Fibroblast of skin of back (primary cell): Measurements from ENCODE around the gene ODAD3.
A peak's percentile ranks its signal among the peaks of the same experiment; 100 is the strongest.
"Not testable (repeated sequence)": the region's sequence is repeated elsewhere in the genome, so short reads cannot be mapped to it uniquely, and the experiment has no call there.

ENCODE experiments used
- DNase-seq: peaks from one replicate; pipeline ENCODE4 v3.0.0-alpha.2; 2013

The ODAD3 gene

DNA sequence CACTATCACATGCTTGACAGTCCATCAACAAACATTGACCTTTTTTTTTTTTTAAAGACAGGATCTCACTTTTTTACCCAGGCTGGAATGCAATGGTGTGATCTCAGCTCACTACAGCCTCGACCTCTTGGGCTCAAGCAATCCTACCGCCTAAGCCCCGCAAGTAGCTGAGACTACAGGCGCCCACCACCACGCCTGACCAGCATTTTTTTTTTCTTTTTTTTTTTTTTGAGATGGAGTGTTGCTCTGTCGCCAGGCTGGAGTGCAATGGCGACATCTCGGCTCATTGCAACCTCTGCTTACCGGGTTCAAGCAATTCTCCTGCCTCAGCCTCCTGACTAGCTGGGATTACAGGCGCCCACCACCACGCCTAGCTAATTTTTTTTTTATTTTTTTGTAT is 24.0 kb upstream of the ODAD3 start:
- not testable (repeated sequence) for DNase-seq

DNA sequence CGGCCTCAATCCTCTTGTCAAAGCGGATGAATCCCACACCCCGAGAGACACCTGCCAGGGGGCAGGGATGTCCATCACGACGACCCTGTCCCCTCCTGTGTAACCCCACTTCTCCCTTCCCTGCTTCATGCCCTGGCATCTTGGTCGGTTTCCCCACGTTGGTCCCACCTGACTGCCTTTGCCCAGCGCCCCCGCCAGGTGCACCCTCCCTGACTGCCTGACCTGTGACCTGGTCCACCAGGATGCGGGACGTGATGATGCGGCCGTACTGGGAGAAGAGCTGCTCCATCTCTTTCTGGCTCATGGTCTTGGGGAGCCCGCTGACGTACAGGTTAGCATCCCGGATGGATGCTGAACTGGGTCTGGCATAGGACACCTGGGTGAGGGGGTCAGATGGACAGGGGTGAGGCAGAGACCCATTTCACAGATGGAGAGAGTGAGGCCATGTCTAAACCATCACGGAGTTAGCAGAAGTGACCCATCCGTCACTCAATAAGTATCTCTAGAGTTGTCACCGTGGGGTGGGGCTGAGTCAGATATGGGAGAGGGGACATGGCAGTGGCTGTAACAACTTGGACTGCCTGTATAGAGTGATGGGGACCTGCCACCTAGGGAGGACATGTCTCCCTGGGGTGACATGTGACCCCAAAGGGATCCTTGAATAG is 23.4 kb upstream of the ODAD3 start:
- DNase-seq = no peak

DNA sequence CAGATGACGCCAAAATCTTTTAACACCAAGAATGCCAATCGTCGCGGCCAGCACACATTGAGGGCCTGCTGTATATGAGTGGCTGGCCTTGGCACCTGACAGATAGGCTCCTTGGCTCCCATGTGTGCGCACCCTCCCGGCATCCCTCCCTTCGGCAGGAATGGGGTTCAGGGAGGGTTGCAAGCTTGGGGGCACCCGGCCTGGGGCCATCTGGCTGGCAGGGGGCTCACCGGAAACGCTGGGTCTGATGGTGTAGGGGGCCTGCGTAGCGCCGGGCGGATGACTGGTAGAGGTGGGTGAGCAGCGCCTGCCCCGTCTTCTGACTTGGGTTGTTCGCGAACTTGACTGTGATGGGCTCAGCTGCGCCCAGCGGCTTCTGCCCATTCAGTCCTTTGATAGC is 22.9 kb upstream of the ODAD3 start:
- no peak for DNase-seq

DNA sequence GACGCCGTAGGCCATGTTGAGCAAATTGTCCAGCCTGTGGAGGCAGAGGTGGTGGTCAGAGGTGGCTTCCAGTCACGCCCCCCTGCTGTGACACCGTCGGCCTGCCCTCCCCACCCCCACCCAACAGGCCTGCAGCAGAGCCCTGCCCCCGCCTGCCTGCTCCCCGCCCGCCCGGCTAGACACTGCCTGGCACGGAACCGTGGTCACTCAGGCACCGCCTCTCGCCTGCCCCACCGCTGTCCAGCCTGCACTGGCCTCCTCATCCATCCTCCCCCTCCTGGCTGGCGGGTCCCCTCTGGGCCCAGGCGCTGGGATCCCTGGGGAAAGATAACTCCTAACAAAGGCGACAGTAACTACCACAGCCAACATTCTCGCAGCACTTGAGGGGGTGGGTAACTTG is 22.2 kb upstream of the ODAD3 start:
- DNase-seq = no peak

DNA sequence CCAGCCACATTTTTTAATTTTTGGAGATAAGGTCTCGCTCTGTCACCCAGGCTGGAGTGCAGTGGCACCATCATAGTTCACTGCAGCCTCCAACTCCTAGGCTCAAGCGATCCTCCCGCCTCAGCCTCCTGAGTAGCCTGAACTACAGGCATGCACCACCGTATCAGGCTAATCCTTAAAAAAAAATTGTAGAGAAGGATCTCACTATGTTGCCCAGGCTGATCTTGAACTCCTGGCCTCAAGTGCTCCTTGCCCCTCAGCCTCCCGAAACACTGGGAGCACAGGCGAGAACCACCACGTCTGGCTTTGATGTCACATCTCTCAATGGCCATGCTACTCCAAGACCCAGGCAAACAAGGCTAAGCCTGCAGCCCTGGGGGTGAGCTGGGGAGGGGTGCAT is 21.7 kb upstream of the ODAD3 start:
- DNase-seq = no peak

DNA sequence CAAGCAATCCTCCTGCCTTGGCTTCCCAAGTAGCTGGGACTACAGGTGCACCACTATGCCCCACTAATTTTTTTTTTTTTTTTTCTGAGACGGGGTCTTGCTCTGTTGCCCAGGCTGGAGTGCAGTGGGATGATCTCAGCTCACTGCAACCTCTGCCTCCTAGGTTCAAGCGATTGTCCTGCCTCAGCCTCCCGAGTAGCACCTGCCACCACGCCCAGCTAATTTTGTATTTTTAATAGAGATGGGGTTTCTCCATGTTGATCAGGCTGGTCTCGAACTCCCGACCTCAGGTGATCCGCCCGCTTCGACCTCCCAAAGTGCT is 20.3 kb upstream of the ODAD3 start:
- not testable (repeated sequence) for DNase-seq

DNA sequence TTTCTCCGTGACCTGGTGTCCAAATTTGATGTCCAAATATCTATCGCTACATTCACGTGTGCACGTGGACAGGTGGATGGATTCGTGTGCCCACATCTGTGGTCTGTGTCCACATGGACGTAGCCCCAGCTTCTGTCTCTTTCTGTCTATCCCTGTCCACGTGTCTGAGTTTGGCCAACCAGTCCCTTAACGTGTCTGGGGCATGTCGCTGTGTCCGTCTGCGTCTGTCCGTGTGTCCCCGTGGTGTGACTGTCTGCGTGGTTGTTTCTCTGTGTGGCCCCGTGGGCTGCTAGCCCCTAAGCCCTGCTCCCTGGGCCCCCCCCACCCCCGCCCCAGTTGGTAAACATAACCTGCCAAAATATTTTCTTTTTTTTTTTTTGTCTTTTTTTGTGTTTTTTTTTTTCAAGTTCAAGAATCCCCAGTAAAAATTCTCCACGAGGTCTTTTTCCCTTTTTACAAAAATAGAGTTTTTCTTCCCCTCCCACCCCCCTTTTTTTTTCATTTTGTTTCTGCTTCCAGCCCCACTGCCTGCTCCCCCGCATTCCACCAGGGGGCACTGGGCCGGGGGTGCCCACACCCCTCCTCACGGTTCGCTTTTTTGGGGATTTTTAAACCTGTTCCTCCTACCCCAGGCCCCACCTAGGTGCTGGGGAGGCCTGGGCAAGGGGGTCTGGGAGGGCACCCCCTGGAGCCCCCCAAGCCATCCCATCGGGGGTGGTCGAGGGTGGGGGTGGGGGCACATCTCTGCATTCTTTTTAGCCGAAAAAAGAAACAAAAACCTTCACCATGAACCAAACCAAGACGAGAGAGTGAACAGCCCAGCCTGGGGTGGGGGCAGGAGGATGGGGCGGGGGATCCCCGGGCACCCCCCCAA is 18.8 kb upstream of the ODAD3 start:
- no peak for DNase-seq

DNA sequence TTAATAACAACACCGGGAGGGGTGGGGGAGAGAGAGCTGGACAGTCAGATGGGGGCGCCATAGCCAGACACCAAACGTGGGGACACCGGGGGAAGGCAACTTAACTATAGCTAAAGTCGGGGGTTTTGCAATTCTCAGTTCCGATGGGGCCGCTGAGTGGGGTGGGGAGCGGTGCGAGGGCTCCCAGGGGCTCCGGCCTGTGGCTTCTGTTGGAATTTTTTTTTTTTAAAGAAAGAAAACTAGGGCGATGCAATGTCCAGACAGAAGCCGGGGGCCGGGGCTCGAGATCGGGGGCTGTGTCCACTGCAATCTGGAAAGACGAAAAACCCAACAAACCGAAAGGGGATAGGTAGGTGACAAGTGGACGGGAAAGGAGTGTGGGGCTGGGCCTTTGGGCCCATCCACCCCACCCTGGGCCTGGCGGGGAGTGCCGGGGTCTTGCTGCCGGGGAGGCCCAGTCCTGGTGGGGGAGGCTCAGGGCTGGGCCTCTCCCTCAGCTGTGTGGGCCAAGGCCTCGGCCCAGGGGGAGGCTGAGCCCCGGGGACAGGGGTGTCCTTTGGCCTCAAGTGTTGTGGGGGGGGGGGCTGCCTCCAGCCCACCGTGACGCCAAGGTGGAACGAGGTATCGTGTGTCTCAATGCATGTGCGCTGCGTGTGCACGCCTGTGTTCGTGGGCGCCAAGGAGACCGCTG is 17.8 kb upstream of the ODAD3 start:
- no peak for DNase-seq

DNA sequence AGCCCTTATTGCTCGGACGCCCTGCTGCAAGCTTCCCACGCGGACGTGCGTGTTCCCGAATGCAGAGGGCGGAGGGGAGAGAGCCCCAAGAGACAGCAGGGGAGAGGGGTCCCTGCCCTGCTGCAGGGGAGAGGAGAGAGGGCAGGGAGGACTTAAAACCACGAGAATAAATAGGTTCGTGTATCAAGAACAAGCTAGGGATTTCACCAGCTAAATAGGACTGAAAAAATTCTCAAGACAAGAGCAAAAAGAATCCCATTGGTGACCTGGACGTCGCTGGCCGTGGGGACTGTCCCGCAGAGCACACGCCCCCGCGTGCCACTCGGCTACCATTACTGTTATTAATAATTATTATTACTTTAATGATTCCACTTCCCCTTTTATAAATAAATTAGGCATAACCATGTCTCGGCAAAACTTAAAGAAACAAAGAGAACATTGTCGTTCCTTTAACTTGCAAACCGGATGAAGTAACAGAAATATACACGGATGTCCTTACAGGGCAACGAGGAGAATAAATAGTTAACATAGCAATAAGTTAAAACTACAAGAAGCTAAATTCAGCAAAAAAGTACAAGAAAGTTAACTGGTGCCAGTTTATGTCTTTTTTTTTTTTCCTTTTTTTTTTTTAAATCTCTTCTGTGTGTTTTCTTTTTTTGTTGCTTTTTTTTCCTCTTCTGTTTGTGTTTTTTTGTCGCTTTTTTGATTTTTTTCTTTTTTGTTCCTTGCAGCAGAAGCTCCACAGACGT is 17.1 kb upstream of the ODAD3 start:
- no peak for DNase-seq

DNA sequence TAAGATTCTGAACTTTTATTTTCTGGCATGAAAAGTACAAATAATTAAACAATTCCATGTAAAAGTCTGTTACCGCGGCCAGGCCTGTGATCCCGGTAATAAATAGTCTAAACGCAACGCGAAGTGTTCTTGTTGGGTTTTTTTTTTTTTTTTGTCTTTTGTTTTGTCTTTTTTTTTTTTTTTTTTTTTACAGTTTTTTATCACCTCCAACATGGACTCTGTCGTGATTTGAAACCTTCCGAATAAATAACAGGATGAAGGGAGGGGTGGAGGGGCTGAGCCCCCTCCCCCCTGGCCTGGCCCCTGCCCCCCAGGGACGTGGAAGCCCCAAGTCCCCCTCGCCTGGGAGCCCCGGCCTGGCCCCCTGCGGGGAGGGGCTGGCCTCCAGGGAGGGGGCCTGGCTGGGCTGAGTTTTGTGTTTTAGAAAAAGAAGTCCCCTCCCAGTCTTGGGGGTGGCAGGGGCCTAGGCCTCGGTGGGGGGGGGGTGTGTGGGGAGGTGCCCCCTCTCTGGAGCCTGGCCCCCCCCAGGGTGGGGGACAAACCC is 16.5 kb upstream of the ODAD3 start:
- no peak for DNase-seq

DNA sequence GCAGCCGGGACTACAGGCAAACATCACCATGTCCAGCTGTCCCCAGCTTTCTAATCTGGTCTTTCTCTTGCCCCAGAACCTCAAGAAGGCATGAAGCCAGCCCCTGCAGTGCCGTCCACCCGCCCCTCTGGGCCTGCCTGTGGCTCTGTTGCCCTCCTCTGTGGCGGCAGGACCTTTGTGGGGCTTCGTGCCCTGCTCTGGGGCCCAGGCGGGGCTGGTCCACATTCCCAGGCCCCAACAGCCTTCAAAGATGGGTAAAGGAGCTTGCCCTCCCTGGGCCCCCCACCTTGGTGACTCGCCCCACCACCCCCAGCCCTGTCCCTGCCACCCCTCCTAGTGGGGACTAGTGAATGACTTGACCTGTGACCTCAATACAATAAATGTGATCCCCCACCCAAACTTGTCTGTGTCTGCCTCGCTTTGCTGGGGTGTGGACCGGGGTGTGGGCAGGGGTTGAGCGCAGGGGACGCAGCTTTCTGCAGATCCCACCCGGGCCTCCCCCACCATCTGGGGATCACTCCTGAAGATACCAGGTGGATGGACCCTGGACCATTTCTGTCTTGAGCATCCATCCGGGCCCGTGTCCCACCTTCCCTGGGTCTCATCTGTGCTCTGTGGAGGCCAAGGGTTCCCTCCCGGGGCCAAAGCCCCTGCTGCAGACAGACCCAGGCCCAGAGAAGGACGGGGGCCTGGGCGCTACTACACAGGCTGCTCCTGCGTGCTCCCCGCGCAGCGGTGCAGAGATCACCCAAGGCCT is 15.8 kb upstream of the ODAD3 start:
- no peak for DNase-seq

DNA sequence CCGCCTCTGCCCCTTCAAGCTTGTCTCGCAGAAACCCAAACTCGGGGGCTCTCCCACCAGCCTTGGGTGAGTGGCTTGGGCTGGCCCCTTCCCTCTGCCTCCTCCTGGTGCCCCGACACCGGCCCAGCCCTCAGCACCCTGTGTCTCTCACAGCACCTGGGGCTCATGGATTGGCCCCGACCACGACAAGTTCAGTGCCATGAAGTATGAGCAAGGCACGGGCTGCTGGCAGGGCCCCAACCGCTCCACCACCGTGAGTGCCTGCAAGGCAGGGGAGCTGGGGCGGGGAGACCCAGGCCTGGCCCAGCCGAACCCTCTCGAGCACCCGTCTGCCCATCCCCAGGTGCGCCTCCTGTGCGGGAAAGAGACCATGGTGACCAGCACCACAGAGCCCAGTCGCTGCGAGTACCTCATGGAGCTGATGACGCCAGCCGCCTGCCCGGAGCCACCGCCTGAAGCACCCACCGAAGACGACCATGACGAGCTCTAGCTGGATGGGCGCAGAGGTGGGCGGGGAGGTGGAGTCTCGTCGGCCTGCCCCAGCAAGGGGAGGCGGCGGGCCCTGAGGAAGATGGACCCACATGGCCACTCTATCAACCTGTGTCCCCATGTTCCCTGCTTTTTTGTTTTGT is 14.1 kb upstream of the ODAD3 start:
- DNase-seq = no peak

DNA sequence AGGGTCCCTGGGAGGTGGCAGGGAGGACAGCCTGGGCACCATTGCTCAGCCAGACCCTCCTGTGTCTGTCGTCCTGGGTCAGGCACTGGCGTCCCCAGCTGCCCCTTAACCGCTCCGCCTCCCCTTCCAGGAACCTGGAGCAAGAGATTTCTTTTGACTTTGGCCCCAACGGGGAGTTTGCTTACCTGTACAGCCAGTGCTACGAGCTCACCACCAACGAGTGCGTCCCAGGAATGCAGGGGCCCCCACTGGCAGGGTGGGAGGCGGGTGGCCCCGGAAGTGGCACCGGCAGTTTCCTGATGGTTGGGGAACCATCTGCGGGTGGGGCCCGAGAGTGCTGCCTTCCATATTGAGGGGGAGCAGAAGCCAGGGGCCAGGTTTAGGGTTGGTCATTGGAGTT is 13.5 kb upstream of the ODAD3 start:
- DNase-seq = no peak

DNA sequence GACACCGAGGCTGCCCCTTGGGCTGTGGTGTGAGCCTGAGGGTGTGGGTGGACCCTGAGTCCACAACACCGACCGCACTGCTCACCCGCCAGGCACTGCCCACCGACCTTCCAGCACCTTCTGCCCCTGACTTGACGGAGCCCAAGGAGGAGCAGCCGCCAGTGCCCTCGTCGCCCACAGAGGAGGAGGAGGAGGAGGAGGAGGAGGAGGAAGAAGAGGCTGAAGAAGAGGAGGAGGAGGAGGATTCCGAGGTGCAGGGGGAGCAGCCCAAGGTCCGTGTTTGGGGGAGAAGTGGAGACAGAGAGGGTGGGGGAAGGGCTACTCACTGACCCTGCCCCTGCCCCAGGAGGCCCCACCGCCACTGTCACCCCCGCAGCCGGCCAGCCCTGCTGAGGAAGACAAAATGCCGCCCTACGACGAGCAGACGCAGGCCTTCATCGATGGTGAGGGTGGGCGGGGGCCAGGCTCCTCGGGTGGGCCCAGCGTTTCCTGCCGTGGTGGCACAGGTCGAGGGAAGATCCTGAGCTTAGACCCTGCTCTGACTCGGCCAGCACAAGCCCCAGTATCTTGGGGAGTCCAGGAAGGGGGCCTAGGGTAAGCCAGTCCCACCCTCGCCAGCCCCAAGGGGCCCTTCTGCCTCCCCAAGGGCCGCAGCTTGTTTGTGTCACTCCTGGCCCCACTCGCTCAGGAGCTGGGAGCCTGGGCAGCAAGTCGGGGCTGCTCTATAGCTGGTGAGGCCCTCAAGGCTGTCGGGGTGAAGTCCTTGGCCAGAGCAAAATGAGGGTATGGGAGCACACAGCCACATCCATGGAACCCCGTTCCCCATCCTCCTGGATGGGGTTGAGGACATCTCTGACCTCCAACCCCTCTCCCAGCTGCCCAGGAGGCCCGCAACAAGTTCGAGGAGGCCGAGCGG is 12.7 kb upstream of the ODAD3 start:
- DNase-seq = no peak

DNA sequence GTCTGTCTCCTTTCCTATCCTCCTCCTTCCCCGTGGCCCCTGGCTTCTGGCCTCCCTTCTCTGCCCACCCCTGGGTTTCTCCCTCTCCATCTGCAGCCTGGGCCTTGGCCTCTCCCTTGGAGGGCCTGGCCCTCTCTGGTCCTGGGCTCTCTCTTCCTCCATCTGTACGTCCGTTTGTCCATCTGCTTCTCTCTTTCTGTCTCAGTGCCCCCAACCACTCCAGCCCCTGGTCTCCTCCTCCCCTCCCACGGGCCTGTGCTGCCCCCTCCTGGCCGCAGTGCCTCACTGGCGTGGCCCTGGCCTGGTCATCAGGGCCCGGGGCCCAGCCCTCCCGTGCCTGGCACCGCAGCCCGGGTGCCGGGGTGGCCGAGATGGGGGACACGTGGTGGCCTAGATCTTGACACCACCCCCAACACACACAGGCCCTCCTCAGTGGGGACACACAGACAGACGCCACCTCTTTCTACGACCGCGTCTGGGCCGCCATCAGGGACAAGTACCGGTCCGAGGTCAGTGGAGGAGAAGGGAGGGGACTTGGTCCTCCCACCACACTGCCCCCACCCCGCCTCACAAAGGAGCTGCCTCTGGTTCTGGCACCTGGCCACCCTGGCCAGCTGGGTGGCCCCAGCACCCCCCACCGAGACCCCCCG is 11.9 kb upstream of the ODAD3 start:
- peak; percentile 29 for DNase-seq

DNA sequence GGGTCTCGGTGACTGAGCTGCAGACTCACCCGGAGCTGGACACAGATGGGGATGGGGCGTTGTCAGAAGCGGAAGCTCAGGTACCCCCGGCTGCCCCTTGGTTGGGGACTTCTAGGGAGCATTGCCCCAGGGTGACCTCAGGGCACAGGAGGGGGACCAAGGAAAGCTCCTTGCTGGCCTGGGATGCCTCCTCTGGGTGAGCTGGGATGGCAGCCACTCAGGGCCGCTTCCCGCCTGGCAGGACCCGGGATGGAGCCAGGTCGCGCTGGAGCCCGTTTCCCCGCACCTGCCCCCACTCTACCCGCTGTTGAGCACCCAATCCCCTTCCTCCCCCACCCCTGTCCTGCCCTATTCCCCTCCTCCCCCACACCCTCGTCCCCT is 11.3 kb upstream of the ODAD3 start:
- DNase-seq = no peak

DNA sequence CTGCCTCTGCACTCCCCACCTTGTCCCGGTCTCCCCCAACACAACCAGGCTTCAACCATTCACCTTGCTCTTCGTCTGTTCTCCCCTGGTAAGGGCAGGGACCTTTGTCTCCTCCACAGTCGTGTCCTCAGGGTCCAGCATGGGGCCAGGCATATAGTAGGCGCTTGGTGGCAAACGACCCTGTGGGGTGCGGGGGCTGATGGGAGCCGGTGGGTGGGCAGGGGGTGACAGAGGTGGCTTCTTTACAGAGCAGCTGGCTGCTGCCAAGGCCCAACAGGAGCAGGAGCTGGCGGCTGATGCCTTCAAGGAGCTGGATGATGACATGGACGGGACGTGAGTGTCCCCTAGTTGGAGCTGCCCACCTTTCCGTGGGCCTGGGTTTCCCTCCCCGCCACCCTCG is 10.2 kb upstream of the ODAD3 start:
- no peak for DNase-seq

DNA sequence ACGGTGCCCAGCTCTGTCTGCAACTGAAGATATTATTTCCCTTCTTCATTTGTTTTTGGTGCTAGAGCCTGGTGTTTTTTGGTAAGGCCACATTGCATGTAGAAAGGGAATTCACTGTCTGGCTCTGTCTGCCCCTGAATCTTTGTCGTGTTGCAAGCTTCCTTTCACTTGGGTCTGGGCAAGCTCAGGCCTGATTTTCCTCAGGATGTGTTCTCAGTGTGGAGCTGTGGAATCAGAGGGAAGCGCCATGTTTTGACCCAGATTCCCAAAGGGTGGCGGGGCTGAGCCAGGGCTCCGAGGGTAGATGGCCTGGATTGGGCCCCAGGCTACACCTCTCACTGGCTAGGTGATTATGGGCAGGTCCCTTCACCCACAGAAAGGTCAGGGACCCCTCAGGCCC is 9.1 kb upstream of the ODAD3 start:
- DNase-seq = no peak

DNA sequence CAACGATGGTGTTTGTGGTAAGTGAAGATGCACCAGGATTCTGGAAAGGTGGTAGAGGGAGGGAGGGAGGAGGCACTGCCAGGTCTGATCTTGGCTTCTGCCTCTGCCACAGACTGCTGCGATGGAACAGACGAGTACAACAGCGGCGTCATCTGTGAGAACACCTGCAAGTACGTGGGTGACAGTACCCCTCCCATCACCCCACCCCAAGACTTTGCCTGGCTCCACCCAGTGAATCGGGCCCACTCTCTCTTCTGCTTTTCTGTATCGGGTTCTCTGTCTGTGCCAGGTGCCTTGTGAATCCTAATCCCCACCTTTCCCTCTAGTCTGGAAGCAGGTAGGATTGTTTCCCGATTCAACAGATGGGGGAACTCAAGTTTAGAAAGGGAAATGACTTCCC is 3.0 kb upstream of the ODAD3 start:
- DNase-seq = no peak

DNA sequence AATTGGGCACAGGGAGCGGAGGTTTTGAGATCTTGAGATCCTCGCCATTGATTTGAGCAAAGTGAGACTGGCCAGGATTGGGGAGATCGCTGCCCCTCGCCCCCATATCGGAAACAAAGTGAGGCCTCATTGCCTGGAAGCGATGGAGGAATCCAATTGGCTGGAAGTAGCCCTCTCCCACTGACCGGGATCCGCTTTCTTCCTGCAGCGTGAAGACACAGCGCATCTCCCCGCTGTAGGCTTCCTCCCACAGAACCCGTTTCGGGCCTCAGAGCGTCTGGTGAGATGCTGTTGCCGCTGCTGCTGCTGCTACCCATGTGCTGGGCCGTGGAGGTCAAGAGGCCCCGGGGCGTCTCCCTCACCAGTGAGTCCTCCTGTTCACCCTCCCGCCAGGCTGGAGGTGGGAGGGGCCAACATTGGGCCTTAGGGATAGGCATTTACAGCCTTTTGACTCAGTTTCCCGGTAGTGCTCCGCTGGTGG is 952 bp upstream of the ODAD3 start:
- DNase-seq = peak; percentile 18
